ENCODE results near the gene QPRT. TPM values are rescaled to one million over a fixed set of nuclear protein-coding genes. Genes with fewer than 3 reads are reported as not detected.
A peak's percentile ranks its signal among the peaks of the same experiment; 100 is the strongest.

The QPRT gene
- total RNA-seq, 3 donors from 2014 or later (not counting 1 experiment from before 2014, with no cell fraction given) = 2.5 to 6.3 (median 4.7) TPM

DNA sequence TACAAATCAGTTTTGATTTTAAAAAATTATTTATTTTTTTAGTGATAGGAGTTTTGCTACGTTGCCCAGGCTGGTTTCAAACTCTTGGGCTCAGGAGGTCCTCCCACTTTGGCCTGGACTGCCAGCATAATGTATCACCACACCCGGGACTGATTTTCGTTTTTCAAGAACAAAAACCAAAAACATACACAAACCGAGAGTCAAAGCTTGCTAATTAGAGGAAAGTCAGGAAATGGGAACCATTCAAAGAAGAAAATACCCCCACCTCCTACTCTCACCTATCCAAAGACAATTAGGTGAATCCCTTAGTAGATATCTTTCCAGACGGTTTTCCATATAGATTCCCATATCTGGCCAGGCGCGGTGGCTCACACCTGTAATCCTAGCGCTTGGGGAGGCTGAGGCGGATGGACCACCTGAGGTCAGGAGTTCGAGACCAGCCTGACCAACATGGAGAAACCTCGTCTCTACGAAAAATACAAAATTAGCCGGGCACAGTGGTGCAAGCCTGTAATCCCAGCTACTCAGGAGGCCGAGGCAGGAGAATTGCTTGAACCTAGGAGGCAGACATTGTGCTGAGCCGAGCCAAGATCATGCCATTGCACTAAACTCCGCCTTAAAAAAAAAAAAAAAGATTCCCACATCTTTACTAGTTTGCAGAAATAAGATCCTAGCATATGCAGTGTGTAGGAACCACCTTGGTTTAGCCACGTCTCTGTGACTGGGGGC, 16.8 kb upstream of the QPRT start:
- Mint-ChIP-seq H3K27me3 (ENCODE audit: low read depth in 2 of 2) (no peaks in the 10 kb centered on the region), H3K4me1 (peaks cover 48 to 65% of the 10 kb centered on the region in 2 donors)
- intact Hi-C loops (cut with micrococcal nuclease) = loop anchor here (5.0 to 10.0 kb wide), 3 partner anchors 35 to 83 kb away; partner anchors contain the start of gene C16orf54

DNA sequence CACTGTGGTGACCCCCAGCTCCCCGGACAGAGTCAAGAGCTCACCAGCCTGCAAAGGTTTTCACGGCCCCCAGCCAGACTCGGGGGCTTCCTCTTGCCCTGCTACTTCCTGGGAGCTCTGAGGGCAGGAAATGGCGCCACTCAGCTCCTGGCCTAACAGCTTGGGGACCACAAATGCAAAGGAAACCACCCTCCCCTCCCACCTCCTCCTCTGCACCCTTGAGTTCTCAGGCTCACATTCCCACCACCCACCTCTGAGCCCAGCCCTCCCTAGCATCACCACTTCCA, 16.3 kb upstream of the QPRT start:
- no peaks in the 10 kb centered on the region for H3K9me3 Mint-ChIP-seq
- DNase-seq = peak; percentile 39 to 84
- Histone ChIP-seq H3K36me3 (ENCODE audit: control insufficient read depth, insufficient read depth, low read length) (peaks cover 18% of the 10 kb centered on the region), H3K4me1 (ENCODE audit: control insufficient read depth, insufficient read depth, low read length) (peaks cover 66% of the 10 kb centered on the region), H3K4me3 (ENCODE audit: low read length) (peak overlapping the region; percentile 90), H3K9me3 (ENCODE audit: control insufficient read depth, insufficient read depth, low read length) (no peaks in the 10 kb centered on the region), H3K27me3 (ENCODE audit: control insufficient read depth, insufficient read depth, low read length) (no peaks in the 10 kb centered on the region), H3K27ac (ENCODE audit: low read length) (peak overlapping the region; percentile 81)
- no peaks in the 10 kb centered on the region for H3K27me3 Mint-ChIP-seq (ENCODE audit: low read depth in 2 of 2)
- TF ChIP-seq, protein P1, sequence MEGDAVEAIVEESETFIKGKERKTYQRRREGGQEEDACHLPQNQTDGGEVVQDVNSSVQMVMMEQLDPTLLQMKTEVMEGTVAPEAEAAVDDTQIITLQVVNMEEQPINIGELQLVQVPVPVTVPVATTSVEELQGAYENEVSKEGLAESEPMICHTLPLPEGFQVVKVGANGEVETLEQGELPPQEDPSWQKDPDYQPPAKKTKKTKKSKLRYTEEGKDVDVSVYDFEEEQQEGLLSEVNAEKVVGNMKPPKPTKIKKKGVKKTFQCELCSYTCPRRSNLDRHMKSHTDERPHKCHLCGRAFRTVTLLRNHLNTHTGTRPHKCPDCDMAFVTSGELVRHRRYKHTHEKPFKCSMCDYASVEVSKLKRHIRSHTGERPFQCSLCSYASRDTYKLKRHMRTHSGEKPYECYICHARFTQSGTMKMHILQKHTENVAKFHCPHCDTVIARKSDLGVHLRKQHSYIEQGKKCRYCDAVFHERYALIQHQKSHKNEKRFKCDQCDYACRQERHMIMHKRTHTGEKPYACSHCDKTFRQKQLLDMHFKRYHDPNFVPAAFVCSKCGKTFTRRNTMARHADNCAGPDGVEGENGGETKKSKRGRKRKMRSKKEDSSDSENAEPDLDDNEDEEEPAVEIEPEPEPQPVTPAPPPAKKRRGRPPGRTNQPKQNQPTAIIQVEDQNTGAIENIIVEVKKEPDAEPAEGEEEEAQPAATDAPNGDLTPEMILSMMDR (IDR thresholded peaks at IDR 0.05) = no peak
- H3K36me3 Mint-ChIP-seq = peaks cover 9% of the 10 kb centered on the region
- peak overlapping the region; percentile 92 to 99 for H3K27ac Mint-ChIP-seq
- H3K4me3 Mint-ChIP-seq = peak overlapping the region; percentile 99
- 3% methylated on average over 4 of the region's 4 CpGs for WGBS (ENCODE audit: insufficient coverage)
- intact Hi-C loops (cut with micrococcal nuclease) = loop anchor here (5.0 to 10.0 kb wide), 3 partner anchors 35 to 82 kb away; partner anchors contain the start of gene C16orf54
- H3K4me1 Mint-ChIP-seq = peaks cover 53 to 71% of the 10 kb centered on the region in 2 donors
- ATAC-seq = peak; percentile 27 to 44 (median 31)

More for the DNA sequence above, 16.8 kb upstream of the QPRT start:
- Histone ChIP-seq H3K27ac (ENCODE audit: low read length) (peak overlapping the region; percentile 81), H3K4me3 (ENCODE audit: low read length) (peak overlapping the region; percentile 90), H3K4me1 (ENCODE audit: control insufficient read depth, insufficient read depth, low read length) (peaks cover 61% of the 10 kb centered on the region), H3K36me3 (ENCODE audit: control insufficient read depth, insufficient read depth, low read length) (peaks cover 18% of the 10 kb centered on the region), H3K27me3 (ENCODE audit: control insufficient read depth, insufficient read depth, low read length) (no peaks in the 10 kb centered on the region), H3K9me3 (ENCODE audit: control insufficient read depth, insufficient read depth, low read length) (no peaks in the 10 kb centered on the region)
- Mint-ChIP-seq H3K27ac (peak overlapping the region; percentile 92 to 99), H3K36me3 (peaks cover 9% of the 10 kb centered on the region), H3K4me3 (peak overlapping the region; percentile 99), H3K9me3 (no peaks in the 10 kb centered on the region)
- DNase-seq = peak in 1 of 2 donors; percentile 31
- TF ChIP-seq, protein P1 (IDR thresholded peaks at IDR 0.05) = no peak
- no peak for ATAC-seq
- WGBS (ENCODE audit: insufficient coverage) = 25% methylated on average over 17 of the region's 17 CpGs

DNA sequence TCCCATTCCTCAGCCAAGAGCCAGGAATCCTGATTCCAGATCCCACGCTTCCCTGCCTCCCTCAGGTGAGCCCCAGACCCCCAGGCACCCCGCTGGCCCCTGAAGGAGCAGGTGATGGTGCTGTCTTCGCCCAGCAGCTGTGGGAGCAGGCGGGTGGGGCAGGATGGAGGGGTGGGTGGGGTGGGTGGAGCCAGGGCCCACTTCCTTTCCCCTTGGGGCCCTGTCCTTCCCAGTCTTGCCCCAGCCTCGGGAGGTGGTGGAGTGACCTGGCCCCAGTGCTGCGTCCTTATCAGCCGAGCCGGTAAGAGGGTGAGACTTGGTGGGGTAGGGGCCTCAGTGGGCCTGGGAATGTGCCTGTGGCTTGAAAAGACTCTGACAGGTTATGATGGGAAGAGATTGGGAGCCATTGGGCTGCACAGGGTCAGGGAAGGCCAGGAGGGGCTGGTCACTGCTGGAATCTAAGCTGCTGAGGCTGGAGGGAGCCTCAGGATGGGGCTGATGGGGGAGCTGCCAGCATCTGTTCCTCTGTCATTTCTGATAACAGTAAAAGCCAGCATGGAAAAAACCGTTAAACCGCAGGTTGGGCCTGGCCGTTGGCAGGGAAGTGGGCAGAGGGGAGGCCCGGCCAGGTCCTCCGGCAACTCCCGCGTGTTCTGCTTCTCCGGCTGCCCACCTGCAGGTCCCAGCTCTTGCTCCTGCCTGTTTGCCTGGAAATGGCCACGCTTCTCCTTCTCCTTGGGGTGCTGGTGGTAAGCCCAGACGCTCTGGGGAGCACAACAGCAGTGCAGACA, 15.8 kb upstream of the QPRT start, which contains the start of gene SPN:
TSS of gene SPN (plus strand) at position 232 of the 791 bp plus-strand sequence. CDS start at position 714, 482 bp downstream.
- Mint-ChIP-seq H3K4me3 (peak within 1 kb of the TSS; percentile 99), H3K27ac (peak within 1 kb of the TSS; percentile 92 to 99), H3K36me3 (peaks cover 9% of the 10 kb centered on the region), H3K27me3 (ENCODE audit: low read depth in 2 of 2) (no peaks in the 10 kb centered on the region), H3K4me1 (peaks cover 55 to 74% of the 10 kb centered on the region in 2 donors), H3K9me3 (no peaks in the 10 kb centered on the region)
- Histone ChIP-seq H3K27ac (ENCODE audit: low read length) (peak within 1 kb of the TSS; percentile 81), H3K4me3 (ENCODE audit: low read length) (peak within 1 kb of the TSS; percentile 90), H3K27me3 (ENCODE audit: control insufficient read depth, insufficient read depth, low read length) (no peaks in the 10 kb centered on the region), H3K9me3 (ENCODE audit: control insufficient read depth, insufficient read depth, low read length) (no peaks in the 10 kb centered on the region), H3K4me1 (ENCODE audit: control insufficient read depth, insufficient read depth, low read length) (peaks cover 71% of the 10 kb centered on the region), H3K36me3 (ENCODE audit: control insufficient read depth, insufficient read depth, low read length) (peaks cover 21% of the 10 kb centered on the region)
- TF ChIP-seq, protein P1 (IDR thresholded peaks at IDR 0.05) = no peak
- peak in 1 of 3 donors; percentile 1 for ATAC-seq
- DNase-seq = peak in 1 of 2 donors; percentile 63
- WGBS (ENCODE audit: insufficient coverage) = 4% methylated on average over 15 of the region's 18 CpGs
- intact Hi-C loops (cut with micrococcal nuclease) = loop anchor here (5.0 to 10.0 kb wide), 3 partner anchors 36 to 82 kb away; partner anchors contain the start of gene C16orf54
